ENCODE measurements around the gene HYLS1. TPM values are rescaled to one million over a fixed set of nuclear protein-coding genes. Genes with fewer than 3 reads are reported as not detected.
A peak's percentile ranks its signal among the peaks of the same experiment; 100 is the strongest.
"Not testable (repeated sequence)": the region's sequence is repeated elsewhere in the genome, so short reads cannot be mapped to it uniquely, and the experiment has no call there.

The HYLS1 gene, protein sequence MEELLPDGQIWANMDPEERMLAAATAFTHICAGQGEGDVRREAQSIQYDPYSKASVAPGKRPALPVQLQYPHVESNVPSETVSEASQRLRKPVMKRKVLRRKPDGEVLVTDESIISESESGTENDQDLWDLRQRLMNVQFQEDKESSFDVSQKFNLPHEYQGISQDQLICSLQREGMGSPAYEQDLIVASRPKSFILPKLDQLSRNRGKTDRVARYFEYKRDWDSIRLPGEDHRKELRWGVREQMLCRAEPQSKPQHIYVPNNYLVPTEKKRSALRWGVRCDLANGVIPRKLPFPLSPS
- polyA plus RNA-seq (ENCODE audit: insufficient read length in 4 of 4): 10 to 100 TPM; 10.3 to 14.0 (median 13.4) TPM

DNA sequence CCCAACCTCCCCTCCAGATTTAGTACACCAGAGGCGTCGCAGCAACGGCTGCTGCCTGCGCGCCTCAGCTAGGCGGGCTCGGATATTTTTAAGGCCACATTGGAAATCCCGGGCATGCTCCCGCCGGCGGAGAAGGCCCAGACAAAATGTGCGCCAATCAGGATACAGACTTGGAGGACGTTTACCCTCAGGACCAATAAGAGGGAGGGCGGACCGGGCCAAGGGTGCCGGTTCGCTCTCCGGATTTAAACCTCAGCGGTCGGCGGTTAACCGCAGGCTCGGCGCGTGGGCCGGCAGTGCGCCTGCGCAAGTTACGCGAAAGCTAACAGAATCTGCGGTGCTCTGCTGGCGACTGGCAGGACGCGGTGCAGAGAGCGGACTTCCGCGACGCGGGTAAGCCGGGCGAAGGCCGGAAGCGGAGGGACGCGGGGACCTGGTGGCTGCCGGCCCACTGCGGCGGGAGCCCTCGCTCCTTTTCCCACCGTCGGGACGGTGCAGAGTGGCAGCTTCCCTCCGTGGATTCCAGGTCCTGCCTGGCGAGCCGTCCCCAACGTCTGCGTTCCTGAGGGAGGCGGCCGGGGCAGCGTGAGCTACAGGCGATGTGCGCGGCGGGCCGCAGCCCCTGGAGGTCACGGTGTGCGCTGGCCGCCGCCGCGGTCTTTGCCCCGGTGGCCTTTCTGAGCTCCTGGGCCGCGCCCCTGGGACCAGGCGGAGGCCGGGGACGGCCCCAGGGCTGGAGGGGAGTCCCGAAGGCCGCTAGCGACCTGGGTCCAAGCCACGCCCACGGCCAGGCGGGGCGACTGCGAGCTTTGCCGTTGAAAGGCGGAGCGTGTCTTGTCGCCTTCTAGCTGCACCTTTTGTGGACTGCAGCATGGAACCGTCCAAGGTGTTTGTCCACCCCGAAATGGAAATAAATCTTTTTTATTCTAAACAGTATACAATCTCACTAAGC, at the start of gene HYLS1:
Gene HYLS1, plus strand, starts transcription at position 296 of the 952 bp plus-strand sequence. CDS start 11,701 bp downstream, outside the sequence.
- peak; percentile 82 to 88 (median 84) for DNase-seq (ENCODE audit: low read depth in 4 of 4, low spot score in 3 of 4)

DNA sequence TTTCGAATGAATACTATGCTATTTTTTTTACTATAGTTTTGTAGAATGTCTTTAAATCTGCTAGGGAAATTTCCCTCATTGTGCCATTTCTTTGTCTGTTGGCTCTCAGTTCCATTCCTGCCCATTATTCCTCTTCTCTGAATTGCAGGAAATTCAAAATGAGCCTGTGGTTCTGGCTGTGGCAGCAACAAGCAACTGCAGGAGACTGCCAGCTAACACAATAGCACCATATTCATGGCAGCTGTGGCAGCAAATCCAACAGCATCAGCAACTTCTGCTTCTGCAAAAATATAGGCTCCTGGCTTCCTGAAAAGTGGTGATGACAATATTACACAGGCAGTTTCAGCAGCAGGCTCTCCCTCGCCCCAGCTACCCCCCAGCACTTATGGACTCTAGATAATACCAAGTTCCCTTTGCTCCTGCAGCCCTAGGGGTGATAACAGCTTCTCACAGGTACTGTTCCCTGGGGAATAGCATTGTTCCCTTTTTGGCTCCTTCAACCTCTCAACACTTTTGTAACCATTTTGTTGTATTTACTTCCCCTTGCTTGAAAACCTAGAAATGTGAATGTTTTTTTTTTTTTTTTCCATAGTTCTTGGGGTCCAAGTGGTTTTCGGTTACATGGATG, 45.0 kb upstream of the HYLS1 start:
- DNase-seq (ENCODE audit: low read depth in 4 of 4, low spot score in 3 of 4): no peak

DNA sequence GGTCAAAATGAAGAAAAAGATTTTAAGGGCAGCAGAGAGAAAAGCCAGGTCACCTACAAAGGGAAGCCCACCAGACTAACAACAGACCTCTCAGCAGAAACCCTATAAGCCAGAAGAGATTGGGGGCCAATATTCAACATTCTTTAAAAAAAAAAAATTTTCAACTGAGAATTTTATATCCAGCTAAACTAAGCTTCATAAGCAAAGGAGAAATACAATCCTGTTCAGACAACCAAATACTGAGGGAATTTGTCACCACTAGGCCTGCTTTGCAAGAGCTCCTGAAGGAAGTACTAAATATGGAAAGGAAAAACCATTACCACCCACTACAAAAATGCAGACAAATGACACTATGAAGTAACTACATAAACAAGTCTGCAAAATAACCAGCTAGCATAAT, 41.3 kb upstream of the HYLS1 start:
- DNase-seq (ENCODE audit: low read depth in 4 of 4, low spot score in 3 of 4): no peak

DNA sequence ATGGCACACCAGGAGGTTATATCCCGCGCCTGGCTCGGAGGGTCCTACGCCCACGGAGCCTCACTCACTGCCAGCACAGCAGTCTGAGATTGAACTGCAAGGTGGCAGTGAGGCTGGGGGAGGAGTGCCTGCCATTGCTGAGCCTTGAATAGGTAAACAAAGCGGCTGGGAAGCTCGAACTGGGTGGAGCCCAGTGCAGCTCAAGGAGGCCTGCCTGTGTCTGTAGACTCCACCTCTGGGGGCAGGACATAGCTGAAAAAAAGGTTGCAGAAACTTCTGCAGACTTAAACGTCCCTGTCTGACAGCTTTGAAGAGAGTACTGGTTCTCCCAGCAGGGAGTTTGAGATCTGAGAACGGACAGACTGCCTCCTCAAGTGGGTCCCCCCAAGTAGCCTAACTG, 29.8 kb upstream of the HYLS1 start:
- not testable (repeated sequence) for DNase-seq (ENCODE audit: low read depth in 4 of 4, low spot score in 3 of 4)

DNA sequence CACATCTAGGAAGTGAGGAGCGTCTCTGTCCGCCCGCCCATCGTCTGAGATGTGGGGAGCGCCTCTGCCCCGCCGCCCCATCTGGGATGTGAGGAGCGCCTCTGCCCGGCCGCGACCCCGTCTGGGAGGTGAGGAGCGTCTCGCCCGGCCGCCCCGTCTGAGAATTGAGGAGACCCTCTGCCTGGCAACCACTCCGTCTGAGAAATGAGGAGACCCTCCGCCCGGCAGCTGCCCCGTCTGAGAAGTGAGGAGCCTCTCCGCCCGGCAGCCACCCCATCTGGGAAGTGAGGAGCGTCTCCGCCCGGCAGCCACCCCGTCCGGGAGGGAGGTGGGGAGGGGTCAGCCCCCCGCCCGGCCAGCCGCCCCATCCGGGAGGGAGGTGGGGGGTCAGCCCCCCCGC, 24.7 kb upstream of the HYLS1 start:
- DNase-seq (ENCODE audit: low read depth in 4 of 4, low spot score in 3 of 4): not testable (repeated sequence)

DNA sequence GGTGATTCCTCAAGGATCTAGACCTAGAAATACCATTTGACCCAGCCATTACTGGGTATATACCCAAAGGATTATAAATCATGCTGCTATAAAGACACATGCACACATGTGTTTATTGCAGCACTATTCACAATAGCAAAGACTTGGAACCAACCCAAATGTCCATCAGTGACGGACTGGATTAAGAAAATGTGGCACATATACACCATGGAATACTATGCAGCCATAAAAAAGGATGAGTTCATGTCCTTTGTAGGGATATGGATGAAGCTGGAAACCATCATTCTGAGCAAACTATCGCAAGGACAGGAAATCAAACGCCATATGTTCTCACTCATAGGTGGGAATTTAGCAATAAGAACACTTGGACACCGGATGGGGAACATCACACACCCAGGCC, 22.1 kb upstream of the HYLS1 start:
- DNase-seq (ENCODE audit: low read depth in 4 of 4, low spot score in 3 of 4): not testable (repeated sequence)

DNA sequence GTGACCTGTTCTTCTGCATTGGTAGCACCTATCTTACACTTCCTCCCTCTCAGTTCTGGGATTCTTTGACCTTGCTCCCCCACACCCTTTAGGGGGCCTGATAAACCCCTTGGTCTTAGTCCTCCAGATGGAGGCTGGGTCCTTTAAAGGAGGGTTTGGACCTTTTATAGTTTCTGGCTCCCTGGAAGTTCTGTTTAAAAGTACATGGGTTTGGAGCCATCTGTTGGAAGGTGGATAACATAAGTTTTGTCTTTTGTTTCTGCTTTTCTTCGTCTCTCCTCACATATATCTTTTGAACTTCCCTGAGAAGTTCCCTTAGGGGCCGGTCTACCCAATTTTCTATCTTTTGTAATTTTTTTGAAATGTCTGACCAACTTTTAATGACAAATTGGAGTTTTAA, 17.9 kb upstream of the HYLS1 start:
- no peak for DNase-seq (ENCODE audit: low read depth in 4 of 4, low spot score in 3 of 4)

DNA sequence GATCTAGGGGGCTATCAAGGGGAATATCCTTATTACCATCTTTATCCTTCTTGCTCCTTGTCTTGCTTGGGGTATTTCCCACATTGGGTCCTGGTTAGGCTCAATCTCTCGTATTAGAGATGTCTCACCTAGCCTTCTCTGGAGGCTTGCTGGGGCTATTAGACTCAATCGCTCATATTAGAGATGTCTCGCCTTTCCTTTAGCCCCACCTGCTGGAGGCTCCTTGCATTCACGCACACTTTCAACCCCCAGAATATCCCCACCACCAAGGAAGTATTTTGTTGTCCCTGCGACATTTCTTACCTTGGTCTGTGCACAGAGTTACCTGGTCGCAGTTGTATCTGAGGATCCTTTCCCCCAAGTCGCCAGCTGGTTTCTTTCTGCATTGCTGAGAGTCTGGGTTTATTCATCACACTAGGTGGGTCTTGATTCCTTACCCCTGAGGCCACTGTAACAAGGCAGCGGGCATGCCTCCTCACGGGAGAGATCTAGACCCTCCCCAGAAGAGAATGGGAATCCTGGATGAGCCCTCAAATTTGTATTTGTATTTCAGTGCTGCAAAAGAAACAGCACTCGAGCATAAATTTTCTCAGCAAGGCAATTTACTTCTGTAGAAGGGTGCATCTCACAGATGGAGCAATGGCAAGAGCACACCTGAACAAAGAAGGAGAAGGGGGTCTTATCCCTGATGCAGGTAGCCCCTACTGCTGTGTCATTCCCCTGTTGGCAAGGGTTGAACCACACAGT, 15.9 kb upstream of the HYLS1 start:
- DNase-seq (ENCODE audit: low read depth in 4 of 4, low spot score in 3 of 4): no peak

DNA sequence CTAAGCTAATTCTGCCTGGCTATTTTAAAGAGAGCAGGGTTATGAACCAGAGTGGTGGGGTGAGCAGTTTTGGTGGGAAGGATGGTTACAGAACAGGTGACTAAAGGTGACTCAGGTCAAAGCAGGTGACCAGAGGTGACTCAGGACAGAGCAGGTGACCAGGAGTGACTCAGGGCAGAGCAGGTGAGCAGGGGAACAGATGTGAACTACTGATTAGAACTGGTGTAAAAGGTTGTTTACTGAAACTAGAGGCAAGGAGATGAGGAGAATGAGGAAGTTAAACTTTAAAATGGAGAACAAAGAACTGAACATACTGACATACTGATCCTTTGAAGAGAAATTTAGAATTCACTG, 15.4 kb upstream of the HYLS1 start:
- DNase-seq (ENCODE audit: low read depth in 4 of 4, low spot score in 3 of 4): no peak

DNA sequence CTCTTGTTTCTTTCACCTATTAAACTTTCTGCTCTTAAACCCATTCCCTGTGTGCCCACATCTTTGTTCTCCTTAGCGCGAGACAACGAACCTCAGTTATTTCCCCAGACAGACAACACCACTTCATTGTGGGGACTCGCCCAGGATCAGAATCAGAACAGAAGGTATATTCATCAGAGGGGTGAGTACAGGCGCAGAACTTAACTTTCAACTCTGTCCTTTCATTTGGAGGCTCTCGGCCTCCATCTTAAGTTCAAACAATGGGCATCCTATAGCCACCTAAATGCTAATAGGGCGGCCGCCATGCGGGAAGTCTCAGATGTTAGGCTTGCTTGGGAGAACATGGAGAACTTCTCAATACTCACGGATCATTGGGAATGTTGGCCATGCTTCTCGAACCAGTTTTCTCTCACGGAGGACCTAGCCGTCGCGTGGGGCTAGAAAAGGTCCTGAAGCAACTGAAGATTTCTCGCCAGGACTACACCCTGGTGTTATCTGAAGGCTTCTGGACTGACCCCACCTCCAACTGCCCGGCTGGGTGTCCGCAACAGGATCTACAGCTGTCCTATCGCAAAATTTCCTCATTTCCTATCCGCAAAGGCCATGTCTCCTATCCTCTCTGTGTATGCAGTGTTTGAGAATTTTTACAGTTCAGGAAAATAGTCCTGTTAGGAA, 13.4 kb upstream of the HYLS1 start:
- no peak for DNase-seq (ENCODE audit: low read depth in 4 of 4, low spot score in 3 of 4)

DNA sequence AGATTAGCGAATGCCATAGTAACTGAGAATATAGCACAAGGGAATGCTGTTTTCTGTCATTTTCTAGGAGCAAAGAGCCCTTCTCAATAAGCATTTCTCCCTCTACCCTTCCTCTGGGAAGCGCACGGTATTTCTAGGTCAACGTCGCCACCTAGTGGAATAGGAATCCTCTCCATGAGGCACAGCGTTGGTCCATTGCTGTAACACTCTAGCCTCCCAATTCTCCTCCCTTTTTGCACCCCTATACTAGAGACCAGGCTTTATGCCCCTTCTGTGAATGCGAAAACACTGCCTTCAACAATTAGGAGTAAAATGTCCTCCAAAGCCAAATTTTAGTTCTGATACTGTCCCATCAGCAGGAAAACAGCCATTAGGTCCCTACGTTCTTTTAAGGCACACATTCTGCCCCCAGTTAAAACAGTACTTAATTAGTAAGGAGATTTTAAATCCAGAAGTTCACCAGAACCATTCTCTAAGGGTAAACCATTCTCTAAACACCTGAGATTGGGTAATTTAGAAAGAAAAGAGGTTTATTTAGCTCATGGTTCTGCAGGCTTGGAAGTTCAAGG, 12.8 kb upstream of the HYLS1 start:
- peak; percentile 52 to 63 (median 59) for DNase-seq (ENCODE audit: low read depth in 4 of 4, low spot score in 3 of 4)

DNA sequence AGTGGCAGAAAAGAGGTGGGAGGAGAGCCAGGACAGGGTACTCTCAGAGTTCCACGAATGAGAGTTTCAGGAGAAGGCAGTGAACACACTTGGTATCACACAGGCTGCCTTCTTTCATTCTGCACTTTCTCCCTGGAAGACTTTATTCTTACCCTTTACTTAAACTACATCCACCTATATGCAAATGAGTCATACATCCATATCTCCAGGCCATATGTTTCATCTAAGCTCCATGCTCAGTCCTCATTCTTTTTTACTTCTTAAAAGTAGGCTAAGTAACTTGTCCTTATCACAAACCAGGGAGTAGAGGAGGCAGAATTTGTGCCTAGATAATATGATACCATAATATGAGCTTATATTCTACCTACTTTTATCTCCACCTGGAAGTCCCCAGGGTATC, 6.2 kb upstream of the HYLS1 start:
- DNase-seq (ENCODE audit: low read depth in 4 of 4, low spot score in 3 of 4): no peak

DNA sequence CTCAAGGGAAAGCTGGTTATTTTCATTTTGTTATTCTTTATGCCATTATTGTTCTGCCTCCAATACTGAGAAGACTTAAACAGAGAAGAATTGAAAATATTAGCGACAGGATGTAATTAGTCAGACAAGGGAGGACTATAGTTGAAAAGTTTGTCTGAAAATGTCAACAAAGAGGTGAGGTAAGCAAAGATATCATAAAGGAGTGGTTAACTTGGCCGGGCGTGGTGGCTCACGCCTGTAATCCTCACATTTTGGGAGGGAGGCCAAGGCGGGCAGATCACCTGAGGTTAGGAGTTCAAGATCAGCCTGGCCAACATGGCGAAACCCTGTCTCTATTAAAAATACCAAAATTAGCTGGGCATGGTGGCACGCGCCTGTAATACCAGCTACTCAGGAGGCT, 4.1 kb upstream of the HYLS1 start:
- no peak for DNase-seq (ENCODE audit: low read depth in 4 of 4, low spot score in 3 of 4)

DNA sequence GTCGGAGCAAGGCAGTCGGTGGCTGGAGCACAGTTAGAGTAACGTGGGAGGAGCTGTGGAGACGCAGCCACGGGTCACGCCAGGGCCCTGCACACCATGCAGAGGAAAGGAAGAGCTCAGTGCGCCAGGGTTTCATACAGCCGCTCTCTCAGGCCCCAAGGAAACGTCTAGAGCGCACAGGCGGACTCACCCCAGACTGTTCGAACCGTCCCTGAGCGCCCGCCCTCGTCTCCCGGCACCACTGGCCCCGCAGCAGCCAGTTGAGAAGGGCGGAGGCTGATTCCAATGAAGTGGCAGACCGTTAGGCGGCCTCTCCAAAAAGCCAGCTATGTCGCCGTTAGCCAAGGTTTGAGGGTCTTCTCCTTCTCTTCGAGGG, 483 bp upstream of the HYLS1 start:
- DNase-seq (ENCODE audit: low read depth in 4 of 4, low spot score in 3 of 4): peak in 2 of 4 donors; percentile 5 to 49

DNA sequence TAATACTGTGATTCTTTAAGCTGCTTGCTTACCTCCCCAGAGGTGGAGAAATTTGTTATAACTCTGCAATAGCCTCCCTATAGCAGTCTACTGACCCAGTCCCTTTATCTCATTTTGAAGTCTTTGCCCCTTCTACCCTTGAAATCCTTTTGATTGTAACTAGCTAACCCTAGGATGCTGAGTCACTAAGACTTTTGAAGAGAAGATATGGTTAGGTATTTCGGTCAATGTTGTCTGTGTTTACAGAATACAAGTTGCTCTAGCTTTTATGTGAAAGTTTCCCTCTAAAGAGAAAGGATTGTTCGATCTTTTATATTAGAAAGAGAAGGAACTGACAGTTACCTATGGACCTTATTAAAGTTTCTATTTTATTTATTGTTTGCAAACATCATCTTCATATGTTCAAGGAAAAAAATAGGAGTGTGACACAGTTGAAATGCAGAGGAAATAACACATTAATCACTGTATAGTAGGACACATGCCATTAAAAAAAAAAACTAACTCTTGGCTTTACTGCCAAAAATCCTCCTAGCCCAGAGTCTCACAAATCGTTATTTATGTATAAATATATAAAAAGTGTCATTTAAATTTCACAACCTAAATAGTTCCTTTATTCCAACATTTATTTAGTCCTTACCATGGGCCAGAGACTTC, 3.1 kb downstream of the HYLS1 start:
- no peak for DNase-seq (ENCODE audit: low read depth in 4 of 4, low spot score in 3 of 4)

DNA sequence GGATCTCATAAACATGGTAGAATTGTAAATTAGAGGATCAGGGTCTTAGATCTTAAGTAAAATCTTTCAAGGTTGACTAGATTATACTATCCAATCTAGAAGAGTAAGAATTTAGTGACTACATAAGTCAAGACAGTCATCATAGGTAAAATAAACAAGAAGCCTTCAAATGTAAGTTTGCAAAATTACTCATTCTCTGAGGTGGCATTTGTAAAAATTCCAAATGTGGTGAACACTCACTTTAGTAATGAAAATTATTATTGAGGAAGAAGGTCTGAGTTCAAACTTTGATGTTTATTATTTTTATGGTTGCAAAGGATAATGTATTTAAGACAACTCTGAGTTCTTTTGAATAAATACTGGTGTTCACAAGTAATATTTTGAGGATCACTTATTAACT, 4.6 kb downstream of the HYLS1 start:
- no peak for DNase-seq (ENCODE audit: low read depth in 4 of 4, low spot score in 3 of 4)

DNA sequence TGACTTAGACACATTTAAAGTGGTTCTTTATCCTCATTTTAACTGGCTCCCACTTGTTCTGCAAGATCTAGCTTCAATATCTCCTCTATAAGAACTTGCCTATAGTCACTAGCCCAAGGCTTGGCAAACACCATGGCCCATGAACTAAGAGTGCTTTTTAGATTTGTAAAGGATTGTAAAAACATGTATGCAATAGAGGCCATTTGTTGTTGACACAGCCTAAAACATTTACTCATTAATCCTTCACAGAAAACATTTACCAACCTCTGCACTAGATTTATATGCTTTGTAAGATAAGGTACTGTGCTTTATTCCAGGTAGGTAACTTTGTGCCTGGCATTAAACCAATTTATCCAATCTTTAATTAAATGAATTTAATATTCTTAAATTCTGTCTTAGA, 5.5 kb downstream of the HYLS1 start:
- no peak for DNase-seq (ENCODE audit: low read depth in 4 of 4, low spot score in 3 of 4)

DNA sequence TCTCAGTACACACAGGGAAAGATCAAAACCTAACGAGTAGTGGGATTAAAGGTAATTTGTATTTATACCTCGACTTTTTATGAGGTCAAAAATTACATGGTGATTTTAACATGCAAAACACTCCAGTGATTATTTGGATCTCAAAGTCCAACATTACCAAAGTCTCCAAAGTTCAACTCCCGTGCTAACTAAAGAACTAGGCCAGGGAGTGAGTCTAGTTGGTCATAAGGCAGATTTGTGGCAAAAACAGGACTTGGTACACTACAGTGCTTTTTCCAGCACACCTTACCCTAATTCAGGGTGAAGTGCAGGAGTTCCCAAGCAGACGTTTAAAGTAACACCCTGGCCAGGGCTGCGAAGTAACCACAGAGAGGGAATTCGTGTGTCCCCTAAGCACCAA, 14.4 kb downstream of the HYLS1 start:
- DNase-seq (ENCODE audit: low read depth in 4 of 4, low spot score in 3 of 4): no peak

DNA sequence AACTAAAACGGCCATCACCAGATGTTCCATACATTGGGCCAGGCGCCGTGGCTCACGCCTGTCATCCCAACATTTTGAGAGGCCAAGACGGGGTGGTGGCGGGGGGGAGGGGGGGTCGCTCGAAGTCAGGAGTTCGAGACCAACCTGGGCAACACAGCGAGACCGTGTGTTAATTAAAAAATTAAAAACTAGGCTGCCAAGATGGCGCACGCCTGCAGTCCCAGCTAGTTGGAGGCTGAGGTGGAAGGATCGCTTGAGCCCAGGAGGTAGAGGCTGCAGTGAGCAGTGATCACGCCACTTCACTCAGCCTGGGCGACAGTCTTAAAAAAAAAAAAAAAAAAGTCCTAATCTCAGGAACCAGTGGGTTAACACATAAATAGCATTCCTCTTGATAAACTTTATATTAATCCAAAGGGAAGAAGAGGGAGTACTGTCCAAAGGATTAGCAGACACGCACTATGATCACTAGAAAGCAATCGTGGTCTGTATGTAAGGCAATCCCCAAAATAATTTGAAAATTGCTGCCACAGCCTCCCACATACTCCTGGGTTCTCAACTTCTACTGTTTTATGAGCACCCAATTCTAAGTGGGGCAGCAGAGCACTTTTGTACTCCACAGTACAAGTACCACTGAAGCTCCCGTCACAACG, 14.9 kb downstream of the HYLS1 start:
- no peak for DNase-seq (ENCODE audit: low read depth in 4 of 4, low spot score in 3 of 4)

Data from right renal pelvis (tissue), 4 donors.